ENCODE measurements around the gene CCNE1.
"Not testable (repeated sequence)": the region's sequence is repeated elsewhere in the genome, so short reads cannot be mapped to it uniquely, and the experiment has no call there.

The CCNE1 gene

DNA sequence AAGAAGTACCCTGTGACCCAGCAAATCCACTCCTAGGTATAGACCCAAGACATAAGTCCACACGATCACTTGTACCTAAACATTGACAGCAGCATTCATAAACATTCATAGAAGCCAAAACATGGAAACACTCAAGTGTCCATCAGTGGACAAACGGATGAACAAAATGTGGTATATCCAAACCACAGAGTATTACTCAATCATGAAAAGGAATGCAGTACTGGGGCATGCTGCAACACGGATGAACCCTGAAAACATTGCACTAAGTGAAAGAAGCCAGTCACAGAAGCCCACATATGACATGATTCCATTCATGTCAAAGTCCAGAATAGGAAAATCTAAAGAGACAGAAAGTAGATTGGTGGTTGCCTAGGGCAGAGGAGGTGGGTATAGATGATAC is 22.8 kb upstream of the CCNE1 start:
- DNase-seq, result no peak

DNA sequence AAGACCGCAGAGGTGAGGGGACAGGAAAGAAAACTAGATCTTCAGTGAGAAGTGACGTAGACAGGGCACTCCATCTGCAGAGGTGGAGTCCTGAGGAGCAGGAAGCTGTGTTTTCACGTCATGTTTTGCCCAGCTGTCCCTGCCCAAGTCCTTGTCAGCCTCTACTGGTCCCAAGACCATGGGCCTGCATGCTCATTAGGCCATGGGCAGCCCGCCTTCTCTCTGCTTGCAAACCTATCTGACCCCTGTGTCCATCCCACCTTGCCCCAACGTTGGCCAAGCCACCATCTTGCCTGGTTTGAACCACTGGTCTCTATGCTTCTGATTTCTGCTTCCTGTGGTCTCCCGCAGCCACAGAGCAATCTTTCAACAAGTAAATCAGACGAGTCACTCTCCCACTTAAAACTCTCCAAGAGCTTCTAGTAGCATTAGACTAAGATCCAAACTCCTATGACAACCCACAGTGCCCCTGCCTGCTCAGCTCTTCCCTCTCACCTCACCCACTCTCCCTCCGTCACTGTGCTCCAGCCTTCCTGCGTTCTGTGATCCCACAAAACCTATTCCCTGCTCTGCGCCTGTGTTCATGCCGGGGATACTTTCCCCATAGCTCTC is 18.6 kb upstream of the CCNE1 start:
- DNase-seq, result no peak

DNA sequence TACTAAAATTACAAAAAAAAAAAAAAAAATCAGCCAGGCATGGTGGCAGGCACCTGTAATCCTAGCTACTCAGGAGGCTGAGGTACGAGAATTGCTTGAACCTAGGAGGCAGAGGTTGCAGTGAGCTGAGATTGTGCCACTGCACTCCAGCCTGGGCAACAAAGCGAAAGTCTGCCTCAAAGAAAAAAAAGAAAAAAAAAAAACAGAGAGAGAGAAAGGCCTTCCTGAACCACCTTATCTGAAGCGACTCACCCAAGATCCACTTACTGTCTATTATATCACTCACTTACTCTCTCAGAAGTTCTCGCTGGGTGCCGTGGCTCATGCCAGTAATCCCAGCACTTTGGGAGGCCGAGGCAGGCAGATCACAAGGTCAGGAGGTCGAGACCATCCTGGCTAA is 17.3 kb upstream of the CCNE1 start:
- not testable (repeated sequence) for DNase-seq

DNA sequence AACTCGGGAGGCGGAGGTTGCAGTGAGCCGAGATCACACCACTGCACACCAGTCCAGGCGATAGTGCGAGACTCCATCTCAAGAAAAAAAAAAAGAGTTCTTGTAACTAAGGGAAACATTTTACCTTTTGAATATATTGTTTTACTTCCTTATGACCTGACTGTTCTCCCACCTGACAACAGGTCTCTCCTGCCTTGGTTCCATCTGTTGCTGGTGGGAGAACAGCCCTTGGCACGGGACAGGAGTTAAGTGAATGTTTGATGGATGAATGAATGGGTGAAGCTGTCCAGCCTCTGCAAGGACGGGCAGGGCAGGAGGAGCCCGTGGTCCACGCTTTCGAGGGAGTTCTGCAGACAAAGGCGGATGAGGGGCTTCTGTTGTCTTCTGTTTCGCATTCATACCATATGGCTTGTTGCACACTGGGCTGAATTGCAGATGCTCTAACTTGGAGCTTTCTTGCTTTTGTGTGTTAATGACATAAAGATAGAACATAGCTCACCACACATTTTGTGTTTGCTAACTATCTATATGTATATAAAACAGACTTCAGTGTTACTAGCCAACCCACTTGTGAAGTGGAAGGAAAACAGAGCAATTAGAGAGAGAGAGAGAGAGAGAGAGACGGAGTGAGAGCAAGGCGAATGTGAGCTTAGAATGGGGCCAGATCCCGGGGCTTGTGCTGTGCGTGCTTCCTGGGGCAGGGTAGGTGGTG is 16.2 kb upstream of the CCNE1 start:
- DNase-seq, result no peak

DNA sequence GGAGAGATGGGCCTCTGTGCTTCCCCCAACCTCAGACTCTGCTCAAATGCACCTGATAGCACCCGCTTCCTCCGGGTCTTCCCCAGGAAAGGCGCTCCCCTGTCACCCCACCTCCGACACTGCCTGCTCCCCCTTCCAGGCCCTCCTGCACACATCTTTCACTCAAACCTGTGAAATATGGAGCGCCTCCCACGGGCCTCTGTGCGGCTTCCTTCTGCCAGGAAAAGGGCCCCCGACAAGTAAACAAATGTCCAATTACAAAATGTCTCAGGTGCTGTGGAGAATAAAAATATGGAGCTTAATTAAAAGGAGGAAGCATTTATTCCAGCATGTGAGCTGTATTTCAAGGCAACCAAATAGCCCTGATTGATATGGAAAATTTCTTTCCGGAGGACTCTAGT is 15.6 kb upstream of the CCNE1 start:
- no peak for DNase-seq

DNA sequence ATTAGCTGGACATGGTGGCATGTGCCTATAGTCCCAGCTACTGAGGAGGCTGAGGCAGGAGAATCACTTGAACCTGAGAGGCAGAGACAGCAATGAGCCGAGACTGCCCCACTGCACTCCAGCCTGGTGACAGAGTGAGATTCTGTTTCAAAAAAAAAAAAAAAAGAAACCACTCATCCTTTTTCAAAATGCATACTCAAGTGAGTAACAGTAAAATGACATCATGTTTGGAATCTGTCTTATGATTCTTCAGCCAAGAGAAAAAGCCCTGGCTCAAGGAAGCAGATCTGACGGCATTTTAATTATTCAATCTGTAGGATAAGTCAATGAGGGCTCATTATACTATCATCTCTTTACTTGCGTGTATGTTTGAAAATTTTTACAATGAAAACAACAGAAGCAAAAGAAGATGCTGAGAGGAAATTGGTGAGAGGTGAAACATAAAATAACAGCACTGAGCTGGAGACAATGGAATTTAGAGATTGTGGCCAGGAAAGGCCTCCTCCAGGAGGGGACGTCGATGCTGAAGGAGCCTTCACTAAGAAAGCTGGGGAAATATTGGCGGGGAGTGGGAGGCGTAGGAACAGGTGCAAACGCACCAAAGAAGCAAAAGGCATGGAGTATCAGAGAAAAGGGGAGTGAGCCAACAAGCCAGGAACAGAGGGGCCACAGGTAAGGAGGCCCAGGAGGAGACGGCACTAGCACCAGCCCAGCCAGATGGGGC is 12.9 kb upstream of the CCNE1 start:
- no peak for DNase-seq

DNA sequence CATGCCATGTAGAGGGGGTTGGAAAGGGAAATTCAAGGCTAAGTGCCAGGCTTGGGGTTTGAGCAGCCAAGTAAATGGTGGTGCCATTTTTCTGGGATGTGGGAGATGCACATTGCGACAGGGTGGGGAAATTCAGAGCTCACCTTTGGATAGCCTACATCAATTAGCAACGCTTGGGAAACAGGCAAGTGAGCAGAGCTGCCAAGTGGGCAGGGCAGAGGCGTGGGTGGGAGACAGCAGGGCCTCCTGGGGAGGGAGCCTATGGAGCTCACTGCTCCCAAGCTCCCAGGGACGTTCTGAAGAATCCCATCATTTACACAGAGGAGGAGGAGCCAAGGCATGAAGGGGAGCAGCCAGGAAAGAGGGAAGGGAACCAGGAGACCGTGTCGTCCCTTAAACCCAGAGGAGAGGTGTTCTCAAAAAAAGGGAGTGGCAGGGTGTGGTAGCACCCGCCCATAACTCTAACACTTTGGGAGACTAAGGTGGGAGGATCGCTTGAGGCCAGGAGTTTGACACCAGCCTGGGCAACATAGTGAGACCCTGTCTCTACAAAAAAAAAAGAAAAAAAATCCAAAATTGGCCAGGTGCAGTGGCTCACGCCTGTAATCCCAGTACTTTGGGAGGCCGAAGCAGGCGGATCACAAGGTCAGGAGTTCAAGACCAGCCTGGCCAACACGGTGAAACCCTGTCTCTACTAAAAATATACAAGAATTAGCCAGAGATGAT is 11.5 kb upstream of the CCNE1 start:
- DNase-seq, result no peak

DNA sequence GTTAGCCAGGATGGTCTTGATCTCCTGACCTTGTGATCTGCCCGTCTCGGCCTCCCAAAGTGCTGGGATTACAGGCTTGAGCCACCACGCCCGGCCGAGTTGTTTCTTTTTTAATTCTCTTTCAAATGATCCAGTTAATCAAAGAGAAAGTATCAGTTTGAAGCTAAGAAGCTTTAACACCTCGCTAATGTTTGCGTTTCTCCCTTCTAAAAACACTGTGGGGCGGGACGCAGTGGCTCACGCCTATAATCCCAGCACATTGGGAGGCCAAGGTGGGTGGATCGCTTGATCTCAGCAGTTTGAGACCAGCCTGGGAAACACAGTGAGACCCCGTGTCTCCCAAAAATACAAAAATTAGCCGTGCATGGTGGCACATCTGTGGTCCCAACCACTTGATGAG is 7.8 kb upstream of the CCNE1 start:
- not testable (repeated sequence) for DNase-seq

DNA sequence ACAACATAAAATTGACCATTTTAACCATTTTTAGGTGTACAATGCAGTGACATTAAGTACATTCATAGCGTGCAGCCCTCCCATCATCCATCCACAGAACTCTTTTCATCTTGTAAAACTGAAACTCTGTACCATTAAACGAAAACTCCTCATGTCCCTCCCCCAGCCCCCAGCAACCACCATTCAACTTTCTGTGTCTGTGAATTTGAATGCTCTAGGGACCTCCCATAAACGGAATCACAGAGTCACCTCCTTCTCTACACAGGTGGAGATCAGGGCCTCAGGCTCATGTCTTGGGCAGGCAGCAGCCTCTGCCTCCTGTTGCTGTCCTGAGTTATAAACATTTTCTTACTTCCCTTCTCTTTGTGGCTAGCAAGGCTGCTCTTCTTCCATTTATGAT is 7.3 kb upstream of the CCNE1 start:
- DNase-seq, result peak; percentile 37

DNA sequence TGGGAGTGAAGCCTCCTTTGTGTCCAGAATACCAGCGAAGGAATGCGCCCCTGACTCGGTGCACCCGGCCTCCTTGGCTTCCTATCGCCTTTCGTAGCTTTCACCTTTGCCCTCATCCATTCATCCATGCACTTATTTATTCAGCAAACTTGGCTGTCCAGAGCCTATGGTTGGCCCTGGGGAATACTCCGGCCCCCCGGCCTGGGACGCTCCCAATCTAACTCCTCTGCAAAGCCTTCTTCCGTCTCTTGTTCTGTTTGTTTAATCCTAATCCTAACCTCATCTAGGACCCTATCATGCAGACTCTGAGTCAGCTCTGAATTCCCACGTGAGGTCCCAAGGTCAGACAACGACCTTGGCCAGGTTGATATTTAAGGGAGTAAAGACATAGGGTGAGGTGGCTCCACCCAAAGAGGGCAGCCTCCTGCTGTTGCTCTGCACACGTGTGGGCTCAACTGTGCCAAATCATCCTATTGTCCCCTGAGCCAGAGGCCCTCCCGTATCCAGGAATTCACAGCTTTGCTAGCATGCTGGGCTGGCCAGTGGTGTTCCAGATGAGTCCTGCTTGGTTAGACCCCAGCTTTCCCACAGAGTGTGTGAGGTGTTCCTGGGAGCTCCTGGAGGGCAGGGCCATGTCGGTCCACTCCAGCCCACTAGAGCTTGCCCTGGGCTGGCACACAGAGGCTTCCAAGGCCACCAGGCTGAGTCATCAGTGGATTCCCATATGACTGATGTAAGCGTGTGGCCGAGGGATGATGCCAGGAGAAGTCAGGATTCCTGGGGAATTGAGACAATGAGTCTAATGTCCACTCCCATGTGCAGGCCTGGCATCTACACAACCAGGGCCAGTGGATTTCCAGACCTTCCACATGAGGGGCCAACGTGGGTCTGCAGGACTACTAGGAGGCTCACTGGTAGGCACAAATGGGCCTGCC is 6.5 kb upstream of the CCNE1 start:
- DNase-seq, result no peak

DNA sequence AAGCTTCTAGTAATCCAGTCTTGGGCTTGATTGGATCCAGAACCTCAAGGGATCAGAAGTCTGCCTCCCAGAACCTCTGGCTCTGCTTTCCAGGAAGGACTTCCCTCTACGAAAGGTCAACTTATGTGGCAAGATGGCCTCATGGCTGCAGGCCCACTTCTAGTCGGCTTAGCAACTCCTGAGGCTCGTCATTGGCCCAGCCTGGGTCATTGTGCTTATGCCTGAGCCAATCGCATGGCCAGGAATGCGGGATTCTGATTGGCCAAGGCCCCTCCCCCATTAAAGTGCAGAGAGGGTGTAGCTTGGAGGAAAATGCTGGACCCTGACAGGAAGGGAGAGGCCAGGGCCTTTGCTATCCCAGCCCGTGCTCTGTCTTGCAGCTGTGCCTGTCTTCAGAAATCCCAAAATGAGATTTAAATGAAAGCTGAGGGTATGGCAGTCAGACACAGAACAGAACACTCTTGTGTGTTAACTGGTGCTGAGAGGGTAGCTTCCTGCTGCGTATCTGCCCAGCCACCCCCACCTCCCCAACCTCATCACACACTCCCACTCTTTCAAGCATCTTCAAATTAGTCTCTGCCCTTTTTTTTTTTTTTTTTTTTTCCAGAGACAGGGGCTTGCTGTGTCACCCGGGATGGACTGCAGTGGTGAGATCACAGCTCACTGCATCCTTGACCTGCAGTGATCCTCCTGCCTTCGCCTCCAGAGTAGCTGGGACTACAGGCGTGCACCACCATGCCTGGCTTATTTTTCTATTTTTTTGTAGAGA is 5.5 kb upstream of the CCNE1 start:
- no peak for DNase-seq

DNA sequence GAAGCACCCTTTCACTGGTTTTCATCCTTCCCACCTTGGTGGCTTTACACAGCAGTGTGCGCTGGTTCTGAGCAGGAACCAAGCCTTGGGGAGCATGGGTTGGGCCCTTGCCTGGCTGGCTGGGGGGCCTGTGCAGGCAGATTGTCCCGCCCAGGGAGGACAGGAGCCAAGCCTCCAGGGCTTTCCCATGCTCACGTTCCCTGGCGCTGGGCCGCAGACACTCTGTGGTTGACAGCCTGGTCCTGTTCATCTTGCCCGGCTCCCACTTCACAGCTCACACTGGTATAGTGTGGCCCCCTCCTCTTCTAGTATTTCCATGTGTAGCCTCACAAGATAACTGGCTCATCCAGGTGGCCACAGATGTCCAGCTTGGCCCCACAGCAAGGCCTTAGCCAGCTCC is 4.6 kb upstream of the CCNE1 start:
- DNase-seq, result no peak

DNA sequence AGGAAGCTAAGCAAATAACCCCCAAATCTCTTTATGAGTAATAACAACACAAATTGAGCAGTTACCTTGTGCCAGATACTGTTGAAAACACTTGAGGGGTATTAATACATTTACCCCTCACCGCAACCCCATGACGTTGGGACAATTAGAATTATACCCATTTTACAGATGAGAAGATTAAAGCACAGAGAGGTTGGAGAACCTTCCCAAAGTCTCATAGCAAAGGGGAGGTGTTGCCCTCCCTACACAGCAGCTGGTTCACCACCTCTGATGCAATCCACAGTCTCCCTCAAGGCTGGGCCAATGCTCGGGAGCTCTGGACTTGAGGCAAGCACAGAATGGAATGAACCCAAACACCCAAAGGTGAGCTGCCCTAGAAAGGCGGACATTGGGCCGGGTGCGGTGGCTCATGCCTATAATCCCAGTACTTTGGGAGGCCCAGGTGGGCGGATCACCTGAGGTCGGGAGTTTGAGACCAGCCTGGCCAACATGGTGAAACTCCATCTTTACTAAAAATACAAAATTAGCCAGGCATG is 3.9 kb upstream of the CCNE1 start:
- DNase-seq, result no peak

DNA sequence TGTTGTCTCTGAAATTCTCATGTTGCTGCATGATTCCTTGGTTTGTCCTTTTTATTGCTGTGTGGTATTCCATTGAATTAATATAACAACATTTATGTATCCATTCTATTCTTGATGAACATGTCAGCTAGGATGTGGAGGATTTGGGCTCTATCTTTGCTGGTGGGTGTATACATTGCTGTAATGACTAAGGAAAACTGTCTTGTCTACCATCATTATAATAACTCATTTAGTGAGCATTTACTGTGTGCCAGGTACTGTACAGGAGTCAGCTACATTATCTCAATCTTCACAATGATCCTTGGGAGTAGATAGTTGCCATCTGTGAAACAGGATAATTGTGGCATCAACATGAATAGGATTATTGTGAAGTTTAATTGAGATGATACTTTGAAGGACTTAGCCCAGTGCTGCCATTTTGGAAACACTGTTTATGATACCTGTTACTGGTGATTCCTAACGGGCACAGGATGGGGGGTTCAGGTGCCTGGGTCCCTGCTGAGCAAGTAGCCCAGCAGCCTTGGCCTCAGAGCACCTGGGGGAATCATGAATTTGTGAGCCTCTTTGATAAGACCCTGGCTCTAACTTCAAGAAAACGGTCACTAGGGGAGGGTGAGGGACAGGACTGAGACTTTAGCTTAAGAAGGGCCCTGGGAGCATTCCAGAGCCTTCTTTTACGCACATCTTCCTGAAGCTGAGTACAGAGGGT is 1.8 kb upstream of the CCNE1 start:
- no peak for DNase-seq

DNA sequence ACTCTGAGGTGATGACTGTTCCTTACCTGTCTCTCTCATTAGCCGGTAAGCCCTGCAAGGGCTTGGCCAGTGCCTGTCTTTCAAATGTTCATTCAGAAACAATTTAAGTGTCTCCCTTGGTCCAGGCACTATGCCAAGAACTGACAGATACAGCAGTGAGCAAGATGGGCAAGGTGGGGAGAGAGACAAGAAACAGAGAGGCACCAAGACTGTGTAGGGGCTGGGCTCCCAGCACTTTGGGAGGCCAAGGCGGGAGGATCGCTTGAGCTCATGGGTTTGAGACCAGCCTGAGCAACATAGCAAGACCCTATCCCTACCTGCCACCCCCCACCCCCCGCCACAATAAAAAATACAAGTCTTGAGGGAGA is 1.3 kb upstream of the CCNE1 start:
- no peak for DNase-seq

DNA sequence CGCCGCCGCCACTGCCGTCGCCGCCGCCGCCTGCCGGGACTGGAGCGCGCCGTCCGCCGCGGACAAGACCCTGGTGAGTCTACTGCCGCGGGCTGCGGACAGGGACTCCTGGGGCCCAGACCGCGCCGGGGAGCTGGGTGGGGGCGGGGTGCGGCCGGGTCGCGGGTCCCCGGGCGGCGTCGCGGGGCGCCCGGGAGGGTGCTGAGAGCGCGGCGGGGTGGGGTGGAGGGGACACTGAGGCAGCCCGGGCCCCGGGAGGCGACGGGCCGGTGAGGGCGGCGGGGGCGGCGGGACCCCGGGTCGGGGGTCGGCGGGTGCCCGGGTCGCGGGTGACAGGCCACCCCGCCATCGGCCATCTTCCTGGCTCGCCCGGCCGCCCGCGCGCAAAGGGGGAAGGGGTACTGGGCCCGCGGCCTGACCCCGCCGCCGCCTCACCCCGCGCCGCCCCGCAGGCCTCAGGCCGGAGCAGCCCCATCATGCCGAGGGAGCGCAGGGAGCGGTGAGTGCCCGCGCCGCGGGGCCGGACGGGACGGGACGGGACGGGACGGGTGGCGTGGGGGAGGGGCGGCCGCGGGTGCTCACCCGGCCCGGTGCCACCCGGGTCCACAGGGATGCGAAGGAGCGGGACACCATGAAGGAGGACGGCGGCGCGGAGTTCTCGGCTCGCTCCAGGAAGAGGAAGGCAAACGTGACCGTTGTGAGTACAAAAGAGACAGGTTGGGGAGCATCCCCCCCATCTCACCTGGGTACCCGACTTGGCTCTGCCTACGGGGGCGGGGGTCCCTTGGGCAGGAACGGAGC is 489 bp downstream of the CCNE1 start:
- DNase-seq, result no peak

DNA sequence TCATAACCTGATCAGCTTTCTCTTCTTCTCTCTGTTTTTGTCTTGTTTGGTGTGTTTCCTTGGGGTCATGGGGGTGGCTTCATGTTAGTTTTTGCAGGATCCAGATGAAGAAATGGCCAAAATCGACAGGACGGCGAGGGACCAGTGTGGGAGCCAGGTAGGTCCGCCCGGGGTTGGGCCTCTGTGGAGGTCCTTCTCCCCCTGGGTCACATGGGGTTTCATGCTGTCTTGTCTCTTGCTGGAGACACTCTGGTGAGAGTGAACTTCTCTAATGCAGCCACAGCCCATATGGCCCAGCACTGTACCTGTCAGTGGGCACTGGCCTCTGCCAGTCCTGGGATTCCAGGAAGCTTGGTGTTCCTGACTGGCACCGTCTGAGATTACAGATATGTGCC is 1.1 kb downstream of the CCNE1 start:
- no peak for DNase-seq

DNA sequence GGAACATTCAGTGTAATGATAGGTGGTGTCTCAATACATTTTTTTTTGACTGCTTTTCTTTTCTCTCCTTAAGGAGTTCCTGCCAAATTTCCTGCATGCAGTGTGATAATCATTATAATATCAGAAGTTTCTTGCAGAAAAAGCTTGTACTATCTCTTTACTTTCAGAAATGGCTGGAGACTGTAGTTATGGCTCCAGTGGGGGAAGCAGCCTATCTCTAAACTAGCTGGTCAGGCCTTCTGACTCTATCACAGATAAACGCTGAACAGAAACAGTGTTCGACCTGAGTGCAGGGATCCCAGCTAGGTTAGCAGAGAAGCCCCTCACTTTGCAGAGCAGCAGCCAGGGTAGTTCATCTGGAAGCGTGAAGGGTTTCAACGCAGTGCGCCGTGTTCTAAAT is 1.9 kb downstream of the CCNE1 start:
- DNase-seq, result no peak

DNA sequence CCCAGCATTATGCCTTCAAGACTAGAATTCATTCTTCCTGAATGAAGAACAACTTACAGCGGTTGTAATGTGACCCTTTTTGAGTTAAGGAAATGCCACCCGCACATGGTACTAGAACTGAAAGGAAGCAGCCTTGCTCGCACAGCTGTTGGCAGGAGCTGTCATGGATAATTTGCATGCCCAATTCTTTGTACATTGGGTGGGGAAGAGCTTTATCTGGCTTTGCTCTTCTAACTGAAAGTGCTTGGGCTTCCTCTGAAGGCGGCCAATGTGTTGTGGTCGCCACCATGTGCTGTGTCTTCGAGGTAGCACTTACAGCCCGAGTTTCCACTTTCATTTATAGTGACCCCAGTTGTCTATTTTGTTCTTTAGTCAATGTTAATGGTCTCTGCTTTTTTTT is 3.4 kb downstream of the CCNE1 start:
- DNase-seq, result no peak

DNA sequence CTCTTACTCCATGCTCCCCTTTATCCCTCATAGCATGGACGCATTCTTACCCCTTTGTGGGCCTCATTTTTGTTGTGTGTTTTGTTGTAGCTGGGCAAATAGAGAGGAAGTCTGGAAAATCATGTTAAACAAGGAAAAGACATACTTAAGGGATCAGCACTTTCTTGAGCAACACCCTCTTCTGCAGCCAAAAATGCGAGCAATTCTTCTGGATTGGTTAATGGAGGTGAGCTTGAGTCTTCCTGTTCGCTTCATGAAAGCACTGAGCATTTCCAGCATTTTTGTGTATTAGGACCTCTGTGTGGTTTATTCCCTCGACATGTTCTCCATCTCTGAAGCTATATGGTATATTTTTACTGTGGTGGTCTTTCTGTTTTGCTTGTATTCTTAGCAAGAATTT is 5.5 kb downstream of the CCNE1 start:
- no peak for DNase-seq

Data from stimulated activated CD4-positive, alpha-beta T cell treated with anti-CD3 and anti-CD28 coated beads, Interleukin-1b, Interleukin-23, amount 100 ng/mL, for 48 hours (primary cell).